Heart left ventricle (tissue), 16 donors: ENCODE measurements around the gene AMMECR1. TPM values are rescaled to one million over a fixed set of nuclear protein-coding genes. Genes with fewer than 3 reads are reported as not detected.
A peak's percentile ranks its signal among the peaks of the same experiment; 100 is the strongest.

Experiments
- ATAC-seq, 4 donors: fragments of 200-7000 bp; cut with Tn5 transposase; one replicate each; pipeline ENCODE4 v1.9.1; 2020 to 2022; ENCODE audit warnings: moderate library complexity in 4 of 4, mild to moderate bottlenecking in 3 of 4, moderate number of reproducible peaks in 1 of 4
- DNase-seq, 5 donors: peaks; one replicate each; pipeline ENCODE4 v3.0.0-alpha.2; 2020
- H3K27ac ChIP-seq, 12 donors: fragments of 200-600 bp; sonication (generic) in 4 of 12; one replicate each; pipeline versions ENCODE4 v1.5.0 to v1.8.0; 2016 to 2022; ENCODE audit warnings: mild to moderate bottlenecking in 2 of 12
- H3K27me3 ChIP-seq, 9 donors: fragments of 200-600 bp; sonication (generic) in 2 of 9; one replicate each; pipeline versions ENCODE4 v1.5.1 to v1.8.0; 2016 to 2022; ENCODE audit warnings: mild to moderate bottlenecking in 3 of 9
- H3K36me3 ChIP-seq, 9 donors: fragments of 200-600 bp; sonication (generic) in 2 of 9; one replicate each; pipeline versions ENCODE4 v1.5.0 to v1.8.0; 2018 to 2022; ENCODE audit warnings: mild to moderate bottlenecking in 2 of 9
- H3K4me1 ChIP-seq, 12 donors: fragments of 200-600 bp; sonication (generic) in 4 of 12; one replicate each; pipeline versions ENCODE4 v1.5.0 to v1.8.0; 2016 to 2022; ENCODE audit warnings: mild to moderate bottlenecking in 3 of 12
- H3K4me3 ChIP-seq, 12 donors: fragments of 200-600 bp; sonication (generic) in 4 of 12; one replicate each; pipeline versions ENCODE4 v1.5.0 to v1.8.0; 2017 to 2022; ENCODE audit warnings: mild to moderate bottlenecking in 9 of 12, moderate library complexity in 4 of 12
- H3K9me3 ChIP-seq, 12 donors: fragments of 200-600 bp; sonication (generic) in 4 of 12; one replicate each; pipeline versions ENCODE4 v1.5.0 to v1.8.0; 2016 to 2022; ENCODE audit warnings: mild to moderate bottlenecking in 1 of 12
- POLR2A ChIP-seq, 2 donors: fragments of 450-650 bp; IDR thresholded peaks; one replicate each; pipeline ENCODE4 v1.6.1; 2017; ENCODE audit warnings: antibody characterized with exemption in 2 of 2, mild to moderate bottlenecking in 2 of 2, moderate library complexity in 2 of 2
- WGBS, 4 donors: extraction: QIAGEN DNeasy Blood & Tissue Kit in 2 of 4; methylation state at CpG; one replicate each; pipeline versions ENCODE4 v1.1.5 to v1.1.7; 2013 to 2018; 5-methylcytosine and 5-hydroxymethylcytosine counted together
- intact Hi-C, 10 donors: fragments of 100-400 bp; cut with DNase I; formaldehyde crosslinking; loops; one replicate each; pipeline versions ENCODE4 v1.11.1 to v1.14.2; 2022
- polyA plus RNA-seq, 2 donors: library from polyadenylated mRNA; stranded (reverse); fragments of 200-250 nt; gene quantifications; one replicate each; pipeline ENCODE4 v1.2.3, GENCODE V29; 2013
- total RNA-seq, 9 donors: library from RNA; depleted of rRNA in 2 of 9; stranded (reverse); fragments of >200 nt in 2 of 9; fragmentation: NEBNext Ultra II Directional in 3 of 9; extraction: Animal tissue kit (Norgen Biotek cat#: 25700) in 3 of 9; gene quantifications; one replicate each; pipeline versions ENCODE4 v1.1.0 to v1.2.4, GENCODE V29; 2016 to 2023
- TF ChIP-seq, protein P1 (sequence below), 12 donors: fragments of 200-600 bp; sonication (generic) in 4 of 12; IDR thresholded peaks; one replicate each; pipeline versions ENCODE4 v1.5.0 to v1.8.0; 2018 to 2022; ENCODE audit warnings: antibody characterized with exemption in 12 of 12, mild to moderate bottlenecking in 5 of 12
- donor health status: ischemic (EF 13 %, LVEDD 7.1; RV severe dilation, severe dysfunction).
- donor health status: healthy with polysubstance abuse.
- donor health status: DM: no; HTN: yes; CAD: no.
- donor health status: DM: no; HTN: no; CAD: no.
- donor health status: ischemic (EF 25% LVEDD 6.9; RV normal size, moderate dysfunction).
- donor health status: ischemic (EF 25% LVEDD 5.7; RV mildly dilated, moderate dysfunction).
- donor health status: healthy.
- donor health status: DM: yes; HTN: yes; CAD: no.
- donor health status: ischemic (EF 35%, LVEDD 5.7; RV mildly dilated, moderate dysfunction).
- donor health status: nonischemic (EF 11% LVEDD 7.7; RV severe dilation, severe dysfunction).
- donor health status: DM: yes; HTN: yes; CAD: no.
- donor health status: PGD.
- donor health status: ischemic (EF 29% LVEDD 5.4; RV normal size, mild dysfunction).
- donor health status: nonischemic (EF 23%, LVEDD 6.1; RV moderate dilation, normal function).

AMMECR1 gene
- total and polyA plus RNA-seq, 11 donors = 0.56 to 4.1 (median 1.1) TPM

- no peaks in the 10 kb centered on the region for H3K36me3 ChIP-seq
- 57 to 73% (median 68%) methylated on average over 3 of the region's 3 CpGs for WGBS, 4 donors
- no peak overlapping the region for H3K4me3 ChIP-seq
- ATAC-seq = peak in 2 of 4 donors; percentile 21 to 33
- no peak overlapping the region for H3K27ac ChIP-seq
- H3K9me3 ChIP-seq = no peaks in the 10 kb centered on the region
- TF ChIP-seq POLR2A (IDR thresholded peaks at IDR 0.05) = no peak
- TF ChIP-seq, protein P1, sequence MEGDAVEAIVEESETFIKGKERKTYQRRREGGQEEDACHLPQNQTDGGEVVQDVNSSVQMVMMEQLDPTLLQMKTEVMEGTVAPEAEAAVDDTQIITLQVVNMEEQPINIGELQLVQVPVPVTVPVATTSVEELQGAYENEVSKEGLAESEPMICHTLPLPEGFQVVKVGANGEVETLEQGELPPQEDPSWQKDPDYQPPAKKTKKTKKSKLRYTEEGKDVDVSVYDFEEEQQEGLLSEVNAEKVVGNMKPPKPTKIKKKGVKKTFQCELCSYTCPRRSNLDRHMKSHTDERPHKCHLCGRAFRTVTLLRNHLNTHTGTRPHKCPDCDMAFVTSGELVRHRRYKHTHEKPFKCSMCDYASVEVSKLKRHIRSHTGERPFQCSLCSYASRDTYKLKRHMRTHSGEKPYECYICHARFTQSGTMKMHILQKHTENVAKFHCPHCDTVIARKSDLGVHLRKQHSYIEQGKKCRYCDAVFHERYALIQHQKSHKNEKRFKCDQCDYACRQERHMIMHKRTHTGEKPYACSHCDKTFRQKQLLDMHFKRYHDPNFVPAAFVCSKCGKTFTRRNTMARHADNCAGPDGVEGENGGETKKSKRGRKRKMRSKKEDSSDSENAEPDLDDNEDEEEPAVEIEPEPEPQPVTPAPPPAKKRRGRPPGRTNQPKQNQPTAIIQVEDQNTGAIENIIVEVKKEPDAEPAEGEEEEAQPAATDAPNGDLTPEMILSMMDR (IDR thresholded peaks at IDR 0.05) = no peak
- DNase-seq = peak in 1 of 5 donors; percentile 44
- peaks cover 0 to 3% (median 0%) of the 10 kb centered on the region in 9 donors for H3K27me3 ChIP-seq
- intact Hi-C loops = loop anchor here in 4 of 10 donors (5.0 to 10.0 kb wide), 3 partner anchors 139 to 159 kb away; partner anchors contain the start of gene AMMECR1 (in 3 of the 4)
- peaks cover 0 to 32% (median 2%) of the 10 kb centered on the region in 12 donors for H3K4me1 ChIP-seq
Measured at GRCh38 chrX:110175696-110176095, 142.2 kb downstream of the AMMECR1 start.

DNA sequence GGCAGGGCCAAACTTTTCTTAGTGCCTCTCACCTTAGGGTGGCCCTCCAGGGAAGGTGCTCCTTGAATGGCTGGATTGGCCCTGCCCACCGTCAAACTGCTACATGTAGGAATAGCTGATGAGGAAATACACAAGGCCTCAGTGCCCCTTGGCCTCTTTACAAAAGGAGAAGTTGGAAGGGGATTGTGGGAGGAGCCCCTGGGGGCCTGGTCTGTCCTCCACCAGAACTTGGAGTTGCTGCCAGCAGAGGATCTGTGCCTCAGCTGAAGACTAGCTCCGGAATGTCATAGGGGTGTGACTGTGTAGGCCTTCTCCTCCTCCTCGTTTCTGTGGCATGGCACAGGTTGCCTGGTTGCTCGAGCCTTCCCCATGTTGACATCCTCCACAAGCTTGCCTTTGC is 142.7 kb downstream of the AMMECR1 start:
- Histone ChIP-seq H3K27ac (no peak overlapping the region), H3K9me3 (no peaks in the 10 kb centered on the region), H3K27me3 (peaks cover 0 to 3% (median 0%) of the 10 kb centered on the region in 9 donors), H3K4me1 (peaks cover 0 to 27% (median 2%) of the 10 kb centered on the region in 12 donors), H3K36me3 (no peaks in the 10 kb centered on the region), H3K4me3 (no peak overlapping the region)
- DNase-seq = no peak
- ATAC-seq = no peak
- intact Hi-C loops = loop anchor here in 4 of 10 donors (5.0 to 10.0 kb wide), 3 partner anchors 140 to 160 kb away; partner anchors contain the start of gene AMMECR1 (in 3 of the 4)
- TF ChIP-seq, protein P1 (IDR thresholded peaks at IDR 0.05) = no peak
- TF ChIP-seq POLR2A (IDR thresholded peaks at IDR 0.05) = no peak
- WGBS, 4 donors = 60 to 86% (median 69%) methylated on average over 4 of the region's 4 CpGs

GRCh38 chrX:110173192-110174175 is 144.4 kb downstream of the AMMECR1 start:
- WGBS, 4 donors = 70 to 79% (median 73%) methylated on average over 19 of the region's 19 CpGs
- intact Hi-C loops = loop anchor here in 2 of 10 donors (10.0 kb wide), 2 partner anchors 141 to 161 kb away; partner anchors contain the start of gene AMMECR1 (in 1 of the 2)
- H3K36me3 ChIP-seq = no peaks in the 10 kb centered on the region
- ATAC-seq (peak in 3 of 4 donors; percentile 22 to 27 (median 25)), DNase-seq (peak in 1 of 5 donors; percentile 38)
- no peaks in the 10 kb centered on the region for H3K9me3 ChIP-seq
- H3K4me3 ChIP-seq = no peak overlapping the region
- no peaks in the 10 kb centered on the region for H3K27me3 ChIP-seq
- no peak for TF ChIP-seq POLR2A (IDR thresholded peaks at IDR 0.05)
- TF ChIP-seq, protein P1 (IDR thresholded peaks at IDR 0.05) = no peak
- peak overlapping the region in 2 of 12 donors; percentile 12 to 29 for H3K27ac ChIP-seq
- peaks cover 0 to 23% (median 2%) of the 10 kb centered on the region in 12 donors for H3K4me1 ChIP-seq

- intact Hi-C loops = loop anchor here in 2 of 10 donors (10.0 kb wide), 2 partner anchors 143 to 163 kb away; partner anchors contain the start of gene AMMECR1 (in 1 of the 2)
- Histone ChIP-seq H3K27me3 (no peaks in the 10 kb centered on the region), H3K9me3 (no peaks in the 10 kb centered on the region), H3K4me3 (no peak overlapping the region), H3K27ac (no peak overlapping the region), H3K4me1 (peaks cover 0 to 30% (median 2%) of the 10 kb centered on the region in 12 donors), H3K36me3 (no peaks in the 10 kb centered on the region)
- no peak for DNase-seq
- TF ChIP-seq, protein P1 (IDR thresholded peaks at IDR 0.05) = no peak
- no peak for TF ChIP-seq POLR2A (IDR thresholded peaks at IDR 0.05)
- WGBS, 4 donors = 89 to 99% (median 95%) methylated on average over 9 to 10 of the region's 10 CpGs
- ATAC-seq = no peak
Measured at GRCh38 chrX:110172215-110172614, 145.7 kb downstream of the AMMECR1 start.
